GM18909 (cell line): ENCODE data around the gene POFUT2.

Source experiments
- ATAC-seq: cut with Tn5 transposase; IDR thresholded peaks from one replicate; pipeline ENCODE4 v1.9.1; 2021; ENCODE audit warnings: mild to moderate bottlenecking; ENCODE audit not compliant: unreplicated experiment, poor library complexity

The POFUT2 gene

DNA sequence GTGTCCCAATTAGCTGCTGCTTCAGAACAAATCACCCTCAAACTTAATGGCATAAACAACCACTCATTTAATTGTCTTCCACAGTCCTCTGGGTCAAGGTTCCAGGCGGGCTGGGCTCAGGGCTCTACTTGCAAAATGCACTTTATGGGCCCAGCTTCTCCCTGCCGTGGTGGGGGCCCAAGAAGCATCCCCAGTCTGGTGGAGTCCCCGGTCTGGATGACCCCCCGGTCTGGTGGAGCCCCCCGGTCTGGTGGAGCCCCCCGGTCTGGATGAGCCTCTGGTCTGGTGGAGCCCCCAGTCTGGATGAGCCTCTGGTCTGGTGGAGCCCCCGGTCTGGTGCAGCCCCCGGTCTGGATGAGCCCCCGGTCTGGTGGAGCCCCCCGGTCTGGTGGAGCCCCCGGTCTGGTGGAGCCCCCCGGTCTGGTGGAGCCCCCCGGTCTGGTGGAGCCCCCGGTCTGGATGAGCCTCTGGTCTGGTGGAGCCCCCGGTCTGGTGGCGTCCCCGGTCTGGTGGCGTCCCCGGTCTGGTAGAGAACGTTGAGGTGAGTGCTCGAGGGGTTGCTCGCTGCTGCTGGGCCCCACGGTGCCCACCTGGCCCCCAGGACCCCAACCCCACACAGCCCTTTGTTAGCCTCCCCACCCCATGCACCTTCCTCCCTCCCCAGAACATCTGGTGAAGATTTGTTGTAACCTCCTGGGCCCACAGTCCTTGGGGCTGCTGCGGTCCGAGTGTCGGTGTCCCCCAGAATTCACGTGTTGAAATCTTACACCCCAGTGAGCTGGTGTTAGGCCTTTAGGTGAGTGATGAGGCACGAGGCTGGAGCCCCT lies 33.8 kb downstream of the POFUT2 start:
- no peak for ATAC-seq

DNA sequence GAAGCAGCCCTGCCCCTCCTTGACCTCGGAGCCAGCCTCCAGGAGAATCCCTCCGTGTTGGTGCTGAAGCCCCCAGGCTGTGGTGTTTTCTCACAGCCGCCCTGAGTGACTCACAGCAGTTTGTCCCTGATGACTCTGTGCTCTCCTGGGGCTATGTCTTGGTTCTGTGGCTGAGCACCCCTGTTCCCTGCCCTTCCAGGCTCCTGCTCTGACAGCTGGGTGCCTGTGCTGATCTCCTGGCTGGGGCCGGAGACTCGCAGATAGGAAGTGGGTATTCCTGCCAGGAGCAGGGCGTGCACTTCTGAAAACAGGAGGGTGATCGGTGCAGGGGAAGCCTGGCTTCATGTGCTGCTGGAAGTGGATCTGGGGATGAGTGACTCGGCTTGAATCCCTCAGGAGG lies 34.5 kb downstream of the POFUT2 start:
- ATAC-seq = no peak

DNA sequence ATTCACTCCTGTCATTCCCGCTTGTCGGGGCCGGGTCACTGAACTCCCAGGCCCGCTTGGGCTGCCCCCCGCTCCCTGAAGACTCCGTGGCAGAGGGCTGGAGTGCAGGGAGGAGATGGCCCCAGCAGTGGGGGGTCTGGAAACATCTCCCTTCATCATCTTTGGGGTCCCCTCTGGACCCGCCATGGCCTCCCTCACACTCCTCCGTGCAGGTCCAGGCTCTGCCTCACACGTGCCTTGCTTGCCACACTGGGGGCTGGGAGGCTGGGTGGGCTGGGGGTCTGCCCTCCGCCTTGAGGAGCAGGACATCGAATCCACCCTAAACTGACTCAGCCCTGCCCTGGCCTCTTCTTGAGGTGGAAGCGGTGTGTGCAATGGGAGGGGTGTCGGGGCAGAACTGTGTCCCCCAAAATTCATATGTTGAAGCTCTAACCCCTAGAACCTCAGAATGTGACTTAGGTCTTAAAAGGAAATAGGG lies 35.2 kb downstream of the POFUT2 start:
- no peak for ATAC-seq

DNA sequence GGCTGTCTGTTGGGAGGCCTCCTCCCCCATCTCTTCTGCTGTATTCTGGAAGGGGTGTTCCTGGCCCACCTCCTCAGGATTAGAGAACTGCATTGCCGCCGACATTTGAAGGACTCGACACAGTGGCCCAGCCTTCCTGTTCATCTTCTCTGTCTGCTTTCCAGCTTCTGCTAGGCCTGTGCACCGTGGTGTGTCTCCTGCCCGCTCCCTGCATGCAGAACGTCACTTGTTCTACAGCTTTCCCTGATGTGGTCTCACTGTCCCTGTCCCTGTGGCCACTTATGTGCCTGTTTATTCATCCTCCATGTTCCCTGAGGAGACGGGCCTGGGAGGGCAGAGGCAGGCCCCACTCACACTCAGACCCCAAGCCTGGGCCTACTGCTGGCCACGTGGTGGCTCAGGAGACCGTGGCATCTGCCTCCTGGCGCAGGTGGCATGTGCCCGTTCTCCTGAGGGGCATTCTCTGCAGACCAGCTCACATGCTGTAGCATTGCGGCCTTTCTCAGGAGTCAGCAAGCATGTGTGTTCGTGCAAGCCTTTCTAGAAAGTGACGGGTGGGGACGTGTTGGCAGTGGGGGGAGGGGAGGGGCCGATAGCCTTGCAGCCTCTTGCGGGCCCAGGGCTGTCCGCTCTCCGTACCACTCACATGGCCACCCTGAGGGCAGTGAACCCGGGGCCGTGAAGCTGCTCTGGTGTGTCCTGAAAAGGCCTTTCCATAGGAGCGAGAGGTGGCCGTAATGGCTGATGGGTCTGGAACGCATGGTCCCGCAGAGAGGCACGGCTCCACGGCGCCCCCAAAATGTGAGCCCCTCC lies 35.9 kb downstream of the POFUT2 start:
- ATAC-seq = no peak

DNA sequence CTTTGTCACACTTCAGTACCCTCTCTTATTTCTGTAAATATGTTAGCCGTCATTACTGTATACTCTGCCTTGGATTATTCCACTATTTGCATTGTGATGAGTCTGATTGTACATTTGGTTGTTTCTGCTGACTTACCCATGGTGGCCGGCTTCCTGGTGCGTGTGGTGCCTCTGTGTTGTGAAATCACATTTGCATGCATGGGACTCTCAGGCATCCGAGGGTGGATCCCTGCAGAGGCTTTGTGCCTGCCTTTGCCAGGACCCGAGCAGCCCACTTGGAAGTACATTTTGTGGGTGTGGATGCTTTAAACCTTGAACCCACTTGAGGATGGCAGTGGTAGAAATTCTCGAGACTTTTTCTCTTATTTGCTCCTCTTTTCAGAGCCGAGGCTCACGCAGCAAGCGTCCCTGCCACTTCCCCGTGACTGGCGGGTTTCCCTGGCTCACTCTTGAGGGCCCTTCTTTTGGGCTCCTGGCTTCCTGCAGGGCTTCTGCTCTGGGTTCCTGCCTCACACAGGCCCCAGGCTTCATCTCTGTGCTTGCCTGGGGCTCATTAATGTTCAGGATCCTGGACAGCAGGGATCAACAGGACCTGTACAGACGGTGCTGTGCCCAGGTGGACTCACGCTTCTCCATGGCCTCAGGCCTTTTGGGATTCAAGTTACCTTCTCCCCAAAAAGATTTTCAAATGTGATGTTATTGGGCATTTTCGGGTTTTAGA lies 36.6 kb downstream of the POFUT2 start:
- ATAC-seq = no peak

DNA sequence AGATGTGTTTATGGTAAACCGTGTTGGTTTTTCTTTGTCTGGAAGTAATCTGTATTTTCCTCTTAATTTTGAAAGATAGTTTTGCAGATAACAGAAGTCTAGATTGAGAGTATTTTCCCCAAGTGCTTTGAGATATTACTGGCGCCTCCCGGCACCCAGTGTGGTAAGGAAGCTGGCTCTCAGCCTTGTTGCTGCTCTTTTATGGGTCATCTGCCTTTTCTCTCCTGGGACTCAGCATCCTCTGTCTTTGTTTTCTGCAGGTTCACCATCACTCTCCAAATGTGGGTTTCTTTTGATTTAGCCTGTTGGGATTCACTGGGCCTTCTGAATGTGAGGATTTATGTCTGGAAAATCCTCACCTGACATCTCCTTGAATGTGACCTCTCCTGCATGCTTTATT lies 37.4 kb downstream of the POFUT2 start:
- ATAC-seq = no peak

DNA sequence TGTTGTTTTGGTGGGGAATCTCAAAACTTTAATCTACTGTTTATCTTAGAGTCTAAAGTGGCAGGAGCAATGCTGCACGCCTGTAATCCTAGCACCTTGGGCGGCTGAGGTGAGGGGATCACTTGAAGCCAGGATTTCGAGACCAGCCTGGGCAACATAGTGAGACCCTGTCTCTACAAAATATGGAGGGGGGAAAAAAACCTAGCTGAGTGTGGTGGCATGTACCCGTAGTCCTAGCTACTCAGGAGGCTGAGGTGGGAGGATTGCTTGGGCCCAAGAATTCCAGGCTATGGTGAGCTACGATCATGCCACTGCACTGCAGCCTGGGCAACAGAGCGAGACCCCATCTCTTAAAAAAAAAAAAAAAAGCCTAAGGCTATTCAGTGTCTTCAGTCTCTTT lies 38.1 kb downstream of the POFUT2 start:
- ATAC-seq = no peak

DNA sequence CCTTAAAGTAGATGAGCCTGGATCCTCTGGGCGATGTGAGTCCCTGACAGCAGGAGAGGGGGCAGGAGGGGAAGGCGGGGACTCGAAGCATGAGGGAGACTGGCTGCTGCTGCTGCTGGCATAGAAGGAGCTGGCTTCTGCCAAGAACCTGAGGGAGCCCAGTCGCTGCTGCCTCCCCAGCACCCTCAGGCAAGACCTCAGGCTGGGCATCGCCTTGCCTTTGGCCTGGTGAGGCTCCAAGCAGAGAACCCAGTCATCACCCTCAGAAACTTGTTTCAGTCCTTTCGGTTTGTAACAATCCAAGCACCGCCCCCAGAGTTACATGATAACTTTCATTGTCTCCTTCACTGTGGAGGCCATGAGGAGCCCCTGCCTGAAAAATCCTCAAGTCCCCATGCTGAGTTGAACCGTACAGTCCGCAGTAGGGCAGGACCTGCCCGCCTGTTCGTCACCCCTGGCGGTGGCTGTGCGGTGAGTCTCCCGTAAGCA lies 38.8 kb downstream of the POFUT2 start:
- ATAC-seq = no peak

DNA sequence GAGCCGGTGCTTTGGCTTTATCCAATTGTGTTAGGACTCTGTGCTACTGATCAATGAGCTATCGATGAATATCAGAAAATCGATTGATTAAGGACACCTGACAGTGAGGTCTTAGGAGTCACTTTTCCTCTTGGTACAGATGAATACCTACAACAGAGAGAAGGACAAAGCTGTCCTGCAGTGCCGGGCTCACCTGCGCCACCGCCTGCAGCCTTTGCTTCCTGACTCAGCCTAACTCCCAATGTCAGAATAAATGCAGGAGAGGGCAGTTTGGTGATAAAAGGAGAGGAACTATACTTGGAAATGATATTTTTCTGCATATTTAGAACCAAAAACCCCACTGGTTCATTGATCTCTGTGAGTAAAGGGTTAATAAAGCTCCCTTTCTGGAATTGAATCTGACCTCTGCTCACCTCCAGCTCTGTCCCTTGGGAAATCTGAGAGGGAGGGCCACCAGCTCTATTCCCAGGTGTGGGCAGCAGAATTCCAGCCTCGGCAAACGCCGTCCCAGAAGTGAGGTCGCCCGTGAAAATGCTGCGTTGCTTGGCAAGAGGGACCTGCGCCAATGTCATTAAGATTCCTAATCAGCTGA lies 39.3 kb downstream of the POFUT2 start:
- no peak for ATAC-seq

DNA sequence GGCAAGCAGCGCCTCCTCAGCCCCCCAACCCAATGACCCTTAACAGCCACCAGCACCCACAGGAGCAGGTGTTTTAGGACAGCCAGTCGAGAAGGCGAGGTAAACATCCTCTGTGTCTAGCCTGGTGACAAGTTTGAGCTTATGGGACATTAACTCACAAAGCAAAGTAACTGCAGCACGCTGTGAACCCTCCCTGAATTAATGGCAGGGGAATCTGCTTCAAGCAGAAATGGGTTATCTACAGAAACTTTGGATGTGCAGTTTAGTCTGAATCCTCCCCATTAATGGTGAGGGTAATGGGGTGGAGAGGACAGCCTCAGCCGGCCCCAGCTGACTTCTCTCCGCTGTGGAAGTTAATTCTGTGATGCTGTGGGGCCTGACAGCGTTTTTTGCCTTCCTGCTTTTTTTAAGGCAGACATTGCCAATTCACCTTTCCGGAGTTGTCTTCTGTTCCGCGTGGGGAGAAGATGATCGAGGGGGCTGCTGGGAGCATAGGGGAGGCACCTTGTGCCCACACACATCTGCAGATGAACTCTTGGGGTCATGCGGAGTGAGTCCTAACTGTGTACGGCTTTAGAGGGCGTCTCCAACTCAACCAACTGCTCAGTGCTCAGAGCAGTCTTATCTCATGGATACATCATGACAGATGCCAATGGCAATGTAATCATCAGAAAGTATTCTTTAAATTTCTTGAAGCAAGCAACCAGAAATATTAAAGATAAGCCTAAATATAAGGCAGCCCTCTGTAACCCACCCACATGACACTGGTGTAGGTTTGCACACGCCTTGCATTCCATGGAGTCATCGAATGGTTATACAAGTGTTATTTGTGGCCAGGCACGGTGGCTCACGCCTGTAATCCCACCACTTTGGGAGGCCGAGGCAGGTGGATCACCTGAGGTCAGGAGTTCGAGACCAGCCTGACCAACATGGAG lies 41.0 kb downstream of the POFUT2 start:
- ATAC-seq = no peak

DNA sequence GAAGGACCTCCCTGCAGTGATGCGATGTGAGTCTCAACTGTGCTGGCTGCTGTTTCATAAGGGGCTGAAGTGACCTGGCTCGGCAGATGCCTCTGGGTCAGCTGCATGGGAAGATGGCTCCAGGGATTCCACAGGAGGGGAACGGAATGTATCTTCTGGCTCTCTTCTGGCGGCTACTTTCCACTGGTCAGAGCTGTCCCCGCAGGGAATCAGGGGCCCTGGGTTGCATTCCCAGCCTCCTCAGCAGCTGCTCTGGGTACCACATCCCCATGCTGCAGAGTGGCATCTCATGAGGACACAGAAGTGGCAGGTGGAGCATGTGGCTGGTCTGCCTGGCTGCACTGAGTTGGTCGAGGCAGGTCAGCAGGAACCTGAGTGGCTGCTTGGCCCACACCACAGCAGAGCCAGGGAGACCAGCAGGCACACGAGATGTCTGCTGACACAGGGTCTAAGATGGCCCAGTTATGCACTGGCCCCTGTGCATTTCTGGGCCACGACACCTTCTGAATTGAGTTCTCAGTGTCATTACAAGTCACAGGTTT lies 42.8 kb downstream of the POFUT2 start:
- no peak for ATAC-seq

DNA sequence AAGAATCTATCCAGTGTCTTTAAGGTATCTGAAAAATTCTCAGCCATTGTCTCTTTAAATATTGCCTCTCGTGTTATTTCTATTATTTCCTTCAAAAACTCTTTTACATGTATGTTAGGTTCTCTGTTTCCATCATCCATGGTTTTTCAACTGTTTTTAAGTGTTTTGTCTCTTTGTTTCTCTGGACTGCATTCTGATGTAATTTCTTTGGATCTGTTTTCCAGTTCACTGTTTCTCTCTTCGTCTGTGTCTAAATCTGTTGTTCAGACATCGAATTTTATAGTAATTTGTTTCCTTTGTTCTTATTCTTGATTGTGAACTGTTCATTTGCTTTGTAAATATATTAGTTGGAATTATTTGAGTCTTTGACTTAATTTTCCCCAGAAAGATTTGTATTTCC lies 44.1 kb downstream of the POFUT2 start:
- no peak for ATAC-seq

DNA sequence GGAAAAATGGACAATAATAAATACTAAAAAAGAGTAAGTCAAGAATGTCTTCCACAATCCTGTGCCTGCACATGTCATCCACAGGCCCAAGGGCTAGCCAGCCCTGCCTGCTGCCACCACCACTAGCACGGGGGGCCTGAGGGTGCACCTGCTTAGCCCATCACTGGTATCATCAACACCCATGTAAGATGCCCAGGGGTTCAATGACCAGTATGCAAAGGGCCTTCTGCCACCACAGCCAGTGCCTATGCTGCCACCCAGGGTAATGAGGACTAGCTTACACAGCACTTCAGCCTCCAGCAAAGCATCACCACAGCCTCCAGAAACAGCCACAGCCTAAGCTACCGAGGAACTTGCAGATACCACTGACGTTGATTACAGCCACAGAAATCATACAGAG lies 46.3 kb downstream of the POFUT2 start:
- ATAC-seq = no peak

DNA sequence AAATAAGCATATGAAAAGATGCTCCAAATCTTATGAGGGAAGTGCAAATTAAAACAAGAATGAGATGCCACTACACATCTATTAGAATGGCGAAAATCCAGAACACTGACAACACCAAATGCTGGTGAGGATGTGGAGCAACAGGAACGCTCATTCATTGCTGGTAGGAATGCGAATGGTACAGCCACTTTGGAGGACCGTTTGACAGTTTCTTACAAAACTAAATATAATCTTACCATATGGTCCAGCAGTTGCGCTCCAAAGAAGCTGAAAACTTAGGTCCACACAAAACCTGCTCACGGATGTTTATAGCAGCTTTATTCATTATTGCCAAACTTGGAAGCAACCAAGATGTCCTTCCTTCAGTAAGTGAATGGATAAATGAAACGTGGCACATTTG lies 50.3 kb downstream of the POFUT2 start:
- ATAC-seq = no peak

DNA sequence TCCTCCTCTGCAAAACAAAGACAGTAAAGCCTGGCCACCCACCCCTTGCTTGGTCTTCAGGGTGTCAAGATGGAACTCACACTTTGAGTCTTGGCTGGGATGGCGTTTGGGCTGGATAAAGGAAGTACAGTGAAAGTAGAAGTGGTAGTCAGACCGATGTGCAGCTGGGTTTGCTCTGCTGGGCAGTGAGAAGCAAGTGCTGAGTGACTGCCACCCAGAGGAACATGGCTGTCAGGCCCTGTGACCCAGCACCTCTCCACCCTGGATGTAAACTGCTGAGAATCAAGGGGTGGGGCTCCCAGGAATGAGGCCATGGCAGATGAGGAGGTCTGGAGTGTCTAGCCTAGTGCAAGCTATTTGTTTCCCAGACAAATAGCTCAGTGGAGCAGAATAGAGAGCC lies 51.2 kb downstream of the POFUT2 start:
- ATAC-seq = no peak

DNA sequence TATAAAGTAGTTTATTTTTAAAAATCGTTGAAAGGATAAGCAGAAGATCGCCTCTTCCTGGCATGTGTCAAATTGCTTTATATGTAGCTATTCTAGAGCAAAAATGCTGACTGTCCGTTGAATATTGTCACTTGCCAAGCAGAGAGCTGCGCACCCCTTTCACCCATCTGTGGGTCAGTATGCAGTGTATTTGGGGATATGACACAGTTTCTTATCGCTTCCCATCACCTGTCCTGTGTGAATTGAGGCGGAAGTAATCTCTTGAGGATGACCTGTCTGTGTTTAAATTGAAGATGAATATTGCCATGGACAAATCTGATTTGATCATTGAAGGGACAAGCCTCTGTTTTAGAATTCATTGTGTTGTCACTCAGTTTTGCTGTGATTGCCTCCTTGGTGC lies 52.2 kb downstream of the POFUT2 start:
- ATAC-seq = no peak

DNA sequence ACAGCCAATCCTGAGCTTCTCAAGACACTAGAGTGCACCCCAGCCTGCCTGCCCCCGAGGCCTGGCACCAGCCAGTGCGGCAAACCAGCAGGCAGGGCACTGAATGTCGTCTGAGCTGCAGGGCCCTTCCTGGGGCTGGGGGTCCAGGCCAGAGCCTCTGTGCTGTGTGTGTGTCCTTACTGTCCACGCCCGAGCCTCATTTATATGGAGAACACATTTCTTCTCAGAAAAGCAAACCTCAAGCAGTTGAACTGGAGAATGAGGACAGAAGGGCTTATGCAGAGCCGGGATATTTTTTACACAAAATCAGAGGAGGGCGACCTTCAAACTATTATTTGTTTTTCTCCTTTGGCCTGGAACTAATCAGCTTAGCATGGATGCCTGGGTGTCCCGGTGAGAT lies 52.7 kb downstream of the POFUT2 start:
- ATAC-seq = no peak

DNA sequence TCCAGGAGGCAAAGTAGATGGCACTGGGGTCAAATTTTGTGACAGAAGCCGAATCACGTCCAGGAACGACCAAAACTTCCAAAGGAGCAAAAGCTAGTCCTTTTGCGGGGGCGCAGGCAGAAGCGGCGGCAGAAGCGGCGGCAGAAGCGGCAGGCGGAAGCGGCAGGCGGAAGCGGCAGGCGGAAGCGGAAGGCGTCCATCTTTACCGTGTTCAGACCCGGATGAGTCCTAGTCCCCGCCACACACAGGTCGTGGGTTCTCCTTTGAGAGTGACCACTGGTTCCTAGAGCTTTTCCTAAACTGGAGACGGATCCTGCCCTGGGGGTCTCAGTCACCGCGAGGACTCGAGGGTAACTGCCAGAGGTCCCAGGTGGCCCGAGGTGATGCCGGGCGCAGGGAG lies 53.6 kb downstream of the POFUT2 start:
- no peak for ATAC-seq

DNA sequence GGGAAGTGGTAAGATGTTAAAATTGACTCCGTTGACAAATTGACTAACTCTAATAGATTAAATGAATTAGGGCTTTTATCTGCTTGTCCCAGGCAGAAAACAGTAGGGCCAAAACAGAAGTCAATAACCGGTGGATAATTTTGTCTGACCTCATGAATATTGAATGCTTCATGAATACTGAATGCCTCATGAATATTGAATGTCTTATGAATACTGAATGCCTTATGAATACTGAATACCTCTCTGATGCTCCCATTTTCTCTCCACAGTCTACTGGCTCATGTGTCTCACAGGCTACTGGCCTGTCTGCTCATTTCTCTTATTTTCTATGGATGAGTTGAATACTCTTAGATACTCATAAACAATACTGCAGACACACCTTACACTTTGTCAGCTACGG lies 56.0 kb downstream of the POFUT2 start:
- ATAC-seq = no peak
